NCI-H1694 treated with DMSO at 0.1 percent for 48 hours (cell line): ENCODE data around the gene ETNK1.

Source experiments
- DNase-seq: peaks from one replicate; lab custom pipeline; 2025; lab: John Stamatoyannopoulos, UW

The ETNK1 gene

DNA sequence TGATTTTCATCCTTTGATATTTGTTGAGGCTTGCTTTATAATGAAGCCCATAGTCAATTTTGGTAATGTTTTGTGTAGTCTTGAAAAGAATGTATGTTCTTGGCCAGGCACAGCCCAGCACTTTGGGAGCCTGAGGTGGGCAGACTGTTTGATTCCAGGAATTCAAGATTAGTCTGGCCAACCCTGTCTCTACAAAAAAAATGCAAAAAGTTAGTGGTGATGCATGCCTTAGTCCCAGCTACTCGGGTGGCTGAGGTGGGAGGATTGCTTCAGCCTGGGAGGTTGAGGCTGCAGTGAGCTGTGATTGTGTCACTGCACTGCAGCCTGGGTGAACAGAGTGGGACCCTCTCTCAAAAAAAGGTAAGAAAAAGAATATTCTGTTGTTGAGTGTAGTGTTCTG lies 10.8 kb downstream of the ETNK1 start:
- DNase-seq = no peak

DNA sequence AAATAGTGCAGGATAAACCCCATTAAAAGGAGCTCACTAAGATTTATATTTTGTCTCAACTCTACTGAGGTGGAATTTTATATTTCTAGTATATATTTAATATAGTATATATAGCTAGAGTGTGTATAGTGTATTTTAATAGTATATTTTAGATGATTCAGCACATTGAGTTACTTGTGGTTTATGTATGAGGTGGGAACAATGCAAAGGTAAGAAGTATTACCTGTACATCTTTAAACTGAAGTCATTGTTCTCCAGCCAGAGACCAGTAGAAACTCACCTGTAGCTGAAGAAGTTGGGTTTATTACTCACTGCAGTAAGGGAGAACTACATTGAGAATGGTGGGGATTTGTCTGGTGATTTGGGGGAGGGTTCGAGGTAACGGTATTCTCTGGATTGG lies 15.9 kb downstream of the ETNK1 start:
- no peak for DNase-seq

DNA sequence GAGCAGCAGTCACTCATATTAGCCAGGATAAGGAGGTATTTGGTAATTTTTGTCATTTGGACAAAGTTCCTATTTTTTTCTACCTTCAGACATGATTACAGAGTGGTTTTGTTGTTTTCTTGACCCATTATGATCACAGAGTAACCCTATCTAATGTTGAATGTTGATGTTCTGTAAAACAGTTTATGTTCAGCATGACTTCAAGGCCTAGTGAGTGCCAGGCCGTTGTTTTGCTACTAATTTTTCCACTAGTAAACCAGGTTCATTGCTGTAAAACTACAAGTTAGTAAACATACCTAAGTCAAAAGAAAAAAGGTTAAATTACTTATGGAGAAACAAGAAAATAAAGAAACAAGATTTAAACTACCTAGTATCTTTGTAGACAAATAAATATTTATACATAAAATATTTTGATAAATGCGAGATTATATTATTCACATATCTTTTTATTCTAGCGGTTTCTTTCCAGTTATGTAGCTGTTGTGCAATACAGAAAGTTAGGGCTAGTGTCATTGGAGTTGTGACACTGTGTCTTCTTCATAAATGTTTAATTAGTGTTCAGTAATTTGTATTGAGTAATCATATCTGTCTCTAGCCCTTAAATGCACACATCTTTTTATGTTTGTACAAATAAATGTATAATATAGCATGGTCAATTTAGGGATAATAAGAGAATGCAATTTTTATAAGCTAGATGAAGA lies 16.5 kb downstream of the ETNK1 start:
- DNase-seq = no peak

DNA sequence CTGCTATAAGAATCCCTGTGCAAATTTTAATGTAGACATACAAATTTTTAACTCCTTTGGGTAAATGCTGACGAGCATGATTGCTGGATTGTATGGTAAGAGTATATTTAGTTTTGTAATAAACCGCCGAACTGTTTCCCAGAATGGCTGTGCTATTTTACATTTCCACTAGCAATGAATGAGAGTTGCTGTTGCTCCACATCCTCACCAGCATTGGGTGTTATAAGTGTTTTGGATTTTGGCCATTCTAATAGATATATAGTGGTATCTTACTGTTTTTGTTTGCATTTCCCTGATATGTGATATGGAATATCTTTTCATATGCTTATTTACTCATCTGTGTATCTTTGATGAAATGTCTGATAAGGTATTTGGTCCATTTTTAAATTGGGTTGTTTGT lies 23.7 kb downstream of the ETNK1 start:
- DNase-seq = no peak

DNA sequence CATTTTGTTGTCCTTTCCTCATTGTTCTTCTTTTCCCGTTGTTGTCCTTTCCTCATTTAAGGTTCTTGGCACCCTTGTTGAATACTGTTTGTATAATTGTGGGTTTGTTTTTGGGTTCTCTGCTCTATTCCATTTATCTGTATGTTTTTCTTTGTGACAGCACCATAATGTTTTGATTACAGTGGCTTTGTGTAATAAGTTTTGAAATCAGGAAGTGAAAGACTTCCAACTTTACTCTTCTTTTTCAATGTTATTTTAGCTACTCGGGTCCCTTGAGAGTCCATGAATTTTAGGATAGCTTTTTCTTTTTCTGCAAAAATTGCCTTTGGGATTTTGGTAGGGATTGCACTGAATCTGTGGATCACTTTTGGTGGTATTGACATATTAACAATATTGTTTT lies 28.1 kb downstream of the ETNK1 start:
- DNase-seq = no peak

DNA sequence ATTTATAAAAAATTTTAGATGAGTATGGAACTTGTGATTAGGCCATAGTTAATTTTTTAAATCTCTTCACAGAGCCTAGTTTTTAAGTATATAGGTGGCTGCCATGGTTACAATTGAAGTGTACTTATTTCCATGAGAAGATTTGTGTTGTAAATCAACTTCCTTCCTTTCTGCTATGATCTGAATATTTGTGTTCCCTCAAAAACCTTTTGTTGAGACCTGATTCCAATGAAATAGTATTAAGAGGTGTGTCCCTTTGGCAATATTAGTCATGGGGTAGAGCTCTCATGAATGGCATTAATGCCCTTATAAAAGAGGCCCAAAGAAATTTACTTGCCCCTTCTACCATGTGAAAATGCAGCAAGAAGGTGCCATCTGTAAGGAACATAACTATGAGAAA lies 28.8 kb downstream of the ETNK1 start:
- no peak for DNase-seq

DNA sequence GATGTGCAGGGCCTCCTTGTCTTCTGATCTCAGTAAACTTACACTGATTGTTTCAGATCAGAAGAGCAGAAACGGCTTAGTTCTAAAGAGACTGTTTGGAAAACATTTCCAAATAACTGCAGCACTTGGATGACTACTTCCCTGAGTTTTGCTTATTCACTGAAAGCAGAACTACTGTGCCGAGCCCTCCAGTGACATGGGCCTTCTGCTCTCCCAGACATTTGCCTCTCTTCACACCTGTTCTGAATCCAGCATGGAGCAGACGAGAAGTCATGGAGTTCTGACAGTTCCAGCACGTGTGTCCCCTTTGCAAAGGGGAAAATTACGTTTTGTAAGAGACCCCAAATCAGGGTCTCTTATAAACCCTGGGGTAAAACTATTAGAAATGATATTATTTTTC lies 31.4 kb downstream of the ETNK1 start:
- DNase-seq = no peak

DNA sequence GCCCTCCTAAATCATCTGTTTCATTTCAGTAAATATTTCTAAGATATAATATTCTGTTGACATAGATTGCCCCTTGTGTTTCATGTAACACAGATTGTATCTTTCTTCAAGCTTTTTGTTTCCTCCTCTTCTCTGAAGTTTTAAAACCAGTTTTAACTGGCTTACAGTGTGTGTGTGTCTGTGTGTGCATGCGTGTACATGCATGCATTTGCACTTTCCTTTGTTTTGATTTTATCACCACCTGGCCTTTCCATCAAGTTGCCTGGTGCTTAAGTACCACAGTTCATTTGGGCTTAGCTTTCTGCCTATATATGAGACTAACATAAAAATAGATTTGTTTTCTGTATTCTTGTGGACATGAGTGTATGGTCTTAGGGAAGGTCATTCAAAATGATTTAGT lies 31.9 kb downstream of the ETNK1 start:
- no peak for DNase-seq

DNA sequence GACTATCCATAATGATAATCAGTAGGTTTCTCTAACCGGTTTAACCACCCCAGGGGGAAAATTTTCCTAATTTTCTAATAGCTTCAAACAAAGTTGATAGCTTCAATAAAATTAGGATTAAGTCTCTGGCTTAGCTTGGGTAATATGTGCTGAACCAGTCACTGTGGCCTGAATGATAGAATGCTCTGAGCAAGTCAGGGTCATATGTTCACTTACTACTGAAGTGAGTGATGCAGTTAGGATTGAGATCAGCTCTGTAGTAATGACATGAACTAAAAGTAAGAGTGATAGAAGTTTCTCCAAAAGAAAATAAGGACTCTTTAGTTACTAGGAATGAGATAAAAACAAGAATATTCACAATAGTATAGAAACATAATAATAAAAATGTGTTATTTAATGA lies 32.6 kb downstream of the ETNK1 start:
- no peak for DNase-seq

DNA sequence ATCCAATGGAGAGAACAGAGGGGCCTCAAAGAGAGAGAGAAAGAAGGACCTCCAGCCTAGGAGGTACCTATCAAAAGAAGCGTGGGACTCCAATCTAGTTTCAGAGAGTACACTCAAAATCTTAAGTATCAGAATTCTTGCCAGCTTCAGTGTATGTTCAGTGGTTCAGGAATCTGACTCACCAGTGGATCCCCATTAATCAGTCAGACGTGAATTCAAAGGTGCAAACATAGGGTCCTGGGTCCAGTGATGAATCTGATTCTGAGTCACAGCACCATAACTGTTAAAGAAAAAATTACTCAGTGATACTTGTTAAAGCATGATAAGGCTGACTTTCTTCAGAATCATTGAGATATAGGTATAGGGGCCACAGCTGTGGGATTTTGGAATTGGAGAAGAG lies 33.2 kb downstream of the ETNK1 start:
- DNase-seq = no peak

DNA sequence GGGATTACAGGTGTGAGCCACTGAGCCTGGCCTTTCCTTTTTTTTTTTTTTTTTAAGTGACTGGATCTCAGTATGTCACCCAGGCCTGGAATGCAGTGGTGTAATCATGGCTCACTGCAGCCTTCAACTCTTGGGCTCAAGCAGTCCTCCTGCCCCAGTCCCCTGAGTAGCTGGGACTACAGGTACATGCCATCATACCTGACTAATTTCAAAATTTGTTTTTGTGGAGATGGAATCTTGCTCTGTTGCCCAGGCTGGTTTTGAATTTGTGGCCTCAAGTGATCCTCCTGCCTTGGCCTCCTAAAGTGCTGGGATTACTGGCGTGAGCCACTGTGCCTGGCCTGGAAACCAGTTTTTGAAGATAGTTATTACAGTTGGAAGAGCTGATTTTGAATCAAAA lies 37.4 kb downstream of the ETNK1 start:
- DNase-seq = no peak

DNA sequence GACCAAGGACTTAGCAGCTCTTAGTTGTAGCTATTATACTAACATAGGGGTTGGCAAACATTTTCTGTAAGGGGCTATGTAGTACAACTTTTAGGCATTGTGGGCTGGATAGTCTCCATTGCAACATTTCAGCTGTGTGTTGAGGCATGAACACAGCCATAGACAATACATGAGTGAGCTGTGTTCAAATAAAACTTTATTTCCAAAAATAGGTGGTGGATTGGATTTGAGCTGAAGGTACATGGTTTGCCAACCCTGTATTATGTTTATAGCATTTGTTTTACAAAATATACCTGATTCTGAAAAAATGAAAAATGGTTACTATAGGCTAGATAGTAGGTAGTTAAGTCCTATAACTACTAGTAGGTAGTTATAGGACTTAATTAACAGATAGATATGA lies 40.5 kb downstream of the ETNK1 start:
- DNase-seq = no peak

DNA sequence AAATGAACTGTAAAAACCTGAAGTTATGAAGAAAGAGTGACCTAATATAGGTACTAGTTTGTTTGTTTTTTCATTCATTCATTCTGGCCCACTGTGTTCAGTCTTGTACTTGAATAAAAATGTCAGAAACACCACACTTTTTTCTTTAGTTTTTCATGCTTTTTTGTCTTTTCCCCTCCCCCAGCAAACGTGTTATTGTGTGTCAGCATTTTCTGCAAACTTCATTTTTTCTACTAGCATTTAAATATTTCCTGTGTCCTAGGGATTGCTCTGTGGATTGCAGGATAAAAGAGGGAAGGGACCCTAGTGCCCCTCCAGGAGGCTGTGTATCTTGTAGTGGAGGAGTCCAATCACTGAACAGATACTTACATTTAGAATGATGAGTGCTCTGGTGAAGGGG lies 42.2 kb downstream of the ETNK1 start:
- no peak for DNase-seq

DNA sequence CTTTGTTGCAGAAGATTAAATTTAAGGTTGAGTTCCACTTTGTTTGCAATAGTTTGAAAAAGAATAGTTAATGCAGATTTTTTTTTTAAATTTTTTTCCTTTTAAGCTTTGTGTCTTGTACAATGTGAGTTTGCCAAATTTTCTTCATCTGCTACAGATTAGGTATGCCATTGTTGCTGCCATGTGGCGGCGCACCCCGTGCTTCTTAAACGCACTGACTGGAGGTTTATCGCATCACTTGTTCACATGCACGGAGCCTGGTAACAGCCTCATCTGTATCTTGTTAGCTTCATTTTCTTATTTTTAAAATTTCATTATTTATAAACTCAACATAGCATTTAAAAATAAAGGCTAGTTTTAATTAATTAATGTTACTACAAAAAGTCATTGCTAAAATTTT lies 43.5 kb downstream of the ETNK1 start:
- no peak for DNase-seq

DNA sequence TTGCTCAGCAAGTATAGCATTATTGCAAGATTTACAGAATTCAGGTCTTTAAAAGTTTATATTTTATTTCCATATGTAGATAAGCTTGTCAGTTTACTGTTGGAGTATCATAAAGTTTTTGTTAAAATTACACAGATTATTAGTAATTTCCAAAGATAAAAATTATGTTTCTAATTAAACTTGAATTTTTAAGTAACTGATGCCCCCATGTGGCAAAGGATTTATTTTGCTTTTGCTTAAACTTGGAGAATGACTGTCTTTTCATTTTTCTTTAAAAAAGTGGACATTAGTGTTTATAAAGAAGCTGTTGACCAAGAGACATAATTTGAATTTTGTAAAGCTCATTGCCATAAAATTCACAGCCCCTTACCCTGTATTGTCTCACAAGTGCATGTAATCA lies 45.8 kb downstream of the ETNK1 start:
- no peak for DNase-seq

DNA sequence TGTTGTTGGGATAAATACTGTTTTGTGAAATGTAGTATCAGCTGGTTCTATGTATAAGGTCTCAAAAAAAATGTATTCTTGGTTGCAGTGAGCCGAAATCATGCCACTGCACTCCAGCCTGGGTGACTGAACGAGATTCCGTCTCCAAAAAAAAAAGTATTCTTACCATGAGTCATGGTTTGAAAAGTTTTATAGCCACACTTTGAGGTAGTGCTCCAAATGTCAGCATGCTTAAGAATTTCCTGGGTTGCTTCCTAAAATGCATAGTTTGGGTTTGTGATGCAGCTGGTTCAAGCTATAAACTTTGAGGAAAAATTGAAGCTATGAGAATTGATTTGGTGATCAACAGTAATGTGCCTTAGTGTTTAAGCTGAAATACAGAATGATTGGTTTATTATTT lies 48.0 kb downstream of the ETNK1 start:
- no peak for DNase-seq

DNA sequence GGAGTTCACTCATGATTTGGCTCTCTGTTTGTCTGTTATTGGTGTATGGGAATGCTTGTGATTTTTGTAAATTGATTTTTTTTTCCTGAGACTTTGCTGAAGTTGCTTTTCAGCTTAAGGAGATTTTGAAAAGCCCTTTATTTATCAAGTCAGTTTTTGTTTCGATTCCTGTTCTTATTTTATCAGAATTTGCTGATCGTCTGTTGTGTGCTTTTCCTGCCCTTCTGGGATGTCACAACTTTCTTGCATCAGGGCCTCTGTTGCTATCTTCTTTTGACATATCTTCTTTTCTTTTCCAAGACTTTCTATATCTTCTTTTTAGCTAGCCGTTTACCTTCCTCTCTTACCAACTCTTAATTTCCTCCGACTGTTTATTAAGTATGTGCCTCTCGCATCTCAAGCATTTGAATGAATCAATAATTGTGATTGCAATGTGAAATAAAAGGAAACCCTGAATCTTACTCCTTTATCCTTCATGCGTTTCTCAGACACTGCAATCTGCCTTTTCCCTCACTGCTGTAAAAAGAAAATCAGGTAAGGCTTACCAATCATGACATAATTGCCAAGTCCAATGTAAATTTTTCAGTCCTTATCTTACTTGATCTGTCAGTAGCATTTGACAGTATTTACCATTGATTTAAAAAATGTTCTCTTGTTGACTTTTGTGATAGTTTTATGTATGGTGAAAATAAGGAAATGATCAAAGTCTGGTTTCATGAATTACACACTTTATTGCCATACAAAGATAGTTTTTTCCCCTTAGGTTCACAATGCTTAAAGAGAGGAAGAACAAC lies 53.0 kb downstream of the ETNK1 start:
- no peak for DNase-seq

DNA sequence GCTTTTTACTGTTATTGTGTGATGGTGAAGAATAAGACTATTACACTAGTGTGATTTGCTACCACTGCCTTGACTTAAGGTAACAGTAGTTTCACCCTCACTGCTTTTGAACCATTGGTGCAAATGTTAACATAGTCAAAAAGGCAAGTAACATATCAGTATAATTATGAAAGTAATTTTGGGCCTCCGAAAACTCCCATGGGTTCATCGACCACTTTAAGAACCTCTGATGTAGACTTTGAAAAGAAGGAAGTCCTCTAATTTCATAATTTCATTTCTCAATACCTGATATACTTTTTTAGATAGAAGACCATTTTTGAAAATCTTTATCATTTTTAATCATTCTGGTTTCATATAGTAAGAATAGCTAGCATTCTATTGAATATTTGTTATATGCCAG lies 57.7 kb downstream of the ETNK1 start:
- no peak for DNase-seq

DNA sequence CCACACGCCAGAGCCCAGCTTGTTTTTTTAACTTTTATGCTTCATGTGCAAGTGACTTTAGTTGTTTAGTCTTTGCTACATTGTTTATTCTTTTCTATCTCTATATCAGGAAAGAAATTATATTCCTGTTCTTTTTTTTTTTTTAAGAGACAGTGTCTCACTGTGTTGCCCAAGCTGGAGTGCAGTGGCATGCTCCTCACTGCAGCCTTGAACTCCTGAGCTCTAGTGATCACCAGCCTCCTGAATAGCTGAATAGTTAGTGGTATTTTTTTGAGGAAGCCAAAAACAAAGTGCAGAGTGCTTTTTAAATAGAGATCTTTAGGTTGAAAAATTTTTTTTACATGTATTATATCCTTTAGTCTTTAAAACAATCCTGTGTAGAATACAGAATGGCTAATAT lies 58.2 kb downstream of the ETNK1 start:
- no peak for DNase-seq

DNA sequence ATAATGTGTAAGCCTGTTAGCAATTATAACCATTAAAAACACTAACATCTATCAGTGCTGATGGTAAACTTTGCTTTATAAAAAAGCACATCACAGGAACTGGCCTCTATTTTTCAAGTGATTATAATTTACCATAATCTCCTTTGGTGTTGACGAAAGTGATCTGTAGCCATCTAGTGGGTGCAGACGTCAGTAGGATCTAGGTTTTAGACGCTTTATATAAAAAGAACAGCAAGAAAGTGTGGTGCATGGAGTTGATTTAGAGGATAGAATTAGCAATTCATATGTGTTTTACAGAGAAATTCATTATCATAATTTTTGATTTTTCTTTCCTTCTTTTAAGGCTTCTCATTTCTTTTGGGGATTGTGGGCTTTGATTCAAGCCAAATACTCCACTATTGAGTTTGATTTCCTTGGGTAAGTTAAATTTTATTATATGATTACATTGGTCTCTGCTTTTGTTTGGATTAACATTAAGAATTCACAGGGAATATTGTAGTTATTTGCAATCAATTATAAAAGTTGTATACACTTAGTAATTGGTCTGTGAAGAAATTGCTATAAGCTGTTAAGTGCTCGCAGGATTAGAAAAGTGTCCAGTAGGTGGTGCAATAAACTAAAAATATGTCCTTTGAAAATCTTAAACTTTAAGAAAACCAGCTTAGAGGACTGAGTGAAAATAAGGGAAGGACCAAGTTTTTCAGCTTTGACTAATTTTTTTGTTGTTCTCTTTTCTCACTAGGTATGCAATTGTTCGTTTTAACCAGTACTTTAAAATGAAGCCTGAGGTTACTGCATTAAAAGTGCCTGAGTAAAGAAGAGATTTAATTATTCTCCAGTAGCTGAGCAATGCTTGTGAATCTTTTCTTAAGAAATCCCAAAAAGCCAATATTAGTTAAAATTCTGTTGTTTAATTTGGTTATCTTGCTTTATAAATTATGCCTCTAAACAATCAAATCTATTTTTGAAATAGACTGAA lies 59.5 kb downstream of the ETNK1 start:
- peak; percentile 35 for DNase-seq

DNA sequence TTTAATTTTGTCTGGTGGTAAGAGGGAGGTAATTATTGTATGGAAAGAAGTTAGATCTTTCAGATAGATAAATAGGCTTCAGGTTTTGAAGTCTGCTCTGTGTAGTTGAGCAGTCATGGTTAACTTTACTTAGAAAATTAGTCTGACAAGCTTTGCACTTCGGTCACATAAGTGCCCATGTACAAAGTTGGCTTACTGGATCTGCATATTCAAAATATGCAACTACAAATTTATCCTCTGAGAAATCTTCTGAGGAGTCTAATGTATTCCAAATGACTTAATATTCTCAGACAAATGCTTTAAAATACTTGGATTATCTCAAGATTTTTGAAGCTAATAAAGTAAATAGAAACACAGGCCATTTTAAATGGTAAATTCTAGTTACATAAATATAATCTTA lies 61.2 kb downstream of the ETNK1 start:
- DNase-seq = no peak

DNA sequence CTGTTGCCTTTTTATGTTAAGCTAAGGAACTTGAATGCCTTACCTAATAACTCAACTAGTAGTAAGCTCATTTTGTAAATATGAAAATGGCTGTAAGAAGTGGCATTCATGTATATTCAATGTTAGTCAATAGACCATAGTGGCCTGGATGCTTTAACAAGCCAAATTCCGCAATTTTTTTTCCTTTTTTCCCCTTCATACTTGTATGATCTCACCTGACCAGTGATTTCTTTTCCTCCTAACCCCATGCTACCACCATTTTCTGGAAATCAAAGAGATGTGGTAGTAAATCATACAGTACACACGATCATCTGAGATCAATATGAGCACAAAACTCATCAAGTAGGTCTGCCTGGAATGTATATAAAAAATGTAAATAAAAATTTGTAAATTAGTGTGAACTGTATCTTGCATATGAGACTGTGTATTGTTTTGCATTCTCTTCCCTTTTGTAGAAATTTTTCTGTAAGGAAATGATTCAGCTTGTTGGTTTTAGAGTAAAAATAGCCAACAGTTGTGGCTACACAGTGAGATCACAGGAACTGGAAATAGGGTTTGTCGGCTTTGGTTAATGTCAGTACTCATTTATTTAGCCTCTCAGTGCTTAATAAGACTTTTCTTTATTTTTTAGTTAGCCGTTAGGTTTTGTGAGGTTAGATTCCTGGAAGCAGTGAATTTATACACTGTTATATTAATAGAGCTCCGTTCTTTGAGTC lies 62.5 kb downstream of the ETNK1 start:
- DNase-seq = no peak
